ENCODE measurements around the gene TBC1D10B.
"Not testable (repeated sequence)": the region's sequence is repeated elsewhere in the genome, so short reads cannot be mapped to it uniquely, and the experiment has no call there.

Gene TBC1D10B

DNA sequence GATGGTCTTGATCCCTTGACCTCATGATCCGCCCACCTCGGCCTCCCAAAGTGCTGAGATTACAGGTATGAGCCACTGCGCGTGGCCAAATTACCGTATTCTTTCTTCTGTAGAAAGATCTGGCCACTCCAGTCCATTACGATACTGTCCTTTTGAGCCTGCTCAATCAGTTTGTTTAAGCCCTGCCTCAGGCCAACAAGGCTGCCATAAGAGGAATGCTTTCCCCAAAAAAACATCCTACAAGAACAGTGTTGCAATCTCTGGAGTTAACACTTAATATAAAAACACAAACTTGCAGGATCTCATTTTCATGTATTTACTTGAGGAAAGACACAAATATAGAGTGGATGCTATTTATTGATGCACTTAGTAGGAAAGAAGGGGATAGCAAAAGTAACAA, 46.1 kb downstream of the TBC1D10B start:
- not testable (repeated sequence) for DNase-seq

DNA sequence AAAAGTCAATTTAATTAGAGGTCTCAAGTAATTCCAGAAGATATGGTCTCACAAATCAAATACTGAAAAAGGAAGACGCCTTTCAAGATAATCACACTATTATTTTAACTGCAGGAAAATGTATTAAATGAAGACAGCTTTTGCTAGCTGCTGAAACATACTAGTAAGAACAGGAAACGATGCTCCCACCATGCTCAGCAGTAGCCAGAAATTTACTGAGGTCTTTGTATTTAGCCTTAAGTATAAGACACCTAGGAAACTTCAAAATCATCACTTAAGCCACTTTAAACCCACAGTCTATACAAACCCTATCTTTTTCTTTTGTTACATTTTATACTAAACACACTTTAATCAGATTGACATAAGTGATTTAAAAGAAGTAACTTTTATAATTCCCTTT, 51.6 kb downstream of the TBC1D10B start:
- DNase-seq, result not testable (repeated sequence)

DNA sequence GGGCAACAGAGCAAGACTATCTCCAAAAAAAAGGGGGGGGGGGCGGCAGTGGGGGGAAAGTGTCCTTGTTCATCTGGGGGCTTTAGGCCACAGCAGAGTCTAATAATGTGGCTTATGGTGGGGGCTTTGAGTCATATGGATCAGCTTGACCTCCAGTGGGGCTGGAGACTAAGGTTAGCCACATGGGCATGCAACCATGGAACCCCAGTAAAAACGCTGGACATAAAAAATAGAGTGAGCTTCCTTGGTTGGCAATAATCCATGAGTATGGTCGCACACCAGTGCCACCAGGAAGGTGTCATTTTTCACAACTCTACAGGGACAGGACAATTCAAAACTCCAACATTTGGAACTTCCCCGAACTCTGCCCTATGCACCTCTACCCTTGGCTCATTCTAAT, 59.4 kb downstream of the TBC1D10B start:
- DNase-seq, result not testable (repeated sequence)

DNA sequence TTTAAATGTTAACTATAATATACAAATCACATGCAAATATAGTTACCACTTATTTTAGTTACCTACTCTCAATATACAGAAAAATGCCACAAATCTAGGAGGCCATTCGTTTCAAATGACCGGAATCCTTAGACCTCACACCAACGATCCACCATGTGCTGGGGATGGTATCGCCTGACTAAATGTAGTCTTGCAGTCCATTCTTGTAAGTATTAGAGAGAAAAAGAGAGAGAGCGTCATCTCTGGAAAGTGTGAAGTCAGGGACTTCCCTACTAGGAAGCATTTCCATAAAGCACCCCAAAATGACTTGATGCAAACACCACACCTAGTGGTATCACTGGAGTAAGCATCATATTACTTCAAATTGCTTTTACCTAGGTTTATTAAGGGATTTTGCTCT, 61.0 kb downstream of the TBC1D10B start:
- DNase-seq, result not testable (repeated sequence)

All from NCI-H1105 treated with DMSO at 0.1 percent for 48 hours (cell line).